ENCODE measurements around the gene HABP4. TPM values are rescaled to one million over a fixed set of nuclear protein-coding genes. Genes with fewer than 3 reads are reported as not detected.

The HABP4 gene
- total and polyA plus RNA-seq, 5 experiments from 2014 or later, result 13.5 to 31.8 (median 30.8) TPM

GRCh38 chr9:96522366-96522765 lies 72.4 kb downstream of the HABP4 start:
- peak; percentile 80 to 89 for ATAC-seq
- Mint-ChIP-seq H3K27ac (peak overlapping the region in 7 of 10 donors; percentile 21 to 81 (median 49)), H3K36me3 (peaks cover 0 to 21% (median 11%) of the 10 kb centered on the region in 3 donors), H3K4me1 (peaks cover 10 to 23% (median 21%) of the 10 kb centered on the region in 4 donors), H3K9me3 (no peaks in the 10 kb centered on the region), H3K27me3 (no peaks in the 10 kb centered on the region), H3K4me3 (peak overlapping the region in 7 of 10 donors; percentile 15 to 63 (median 30))
- peak in 6 of 10 donors; percentile 5 to 59 (median 24) for DNase-seq
- POLR2A ChIA-PET, result interaction anchor here (1.0 kb wide), 1 partner anchor 36 kb away, joined by 3 read pairs; no protein-coding TSS in a partner anchor

GRCh38 chr9:96523374-96523773 lies 73.4 kb downstream of the HABP4 start:
- H3K4me1 Mint-ChIP-seq, result peaks cover 10 to 23% (median 21%) of the 10 kb centered on the region in 4 donors
- DNase-seq, result no peak
- POLR2A ChIA-PET, result interaction anchor here (1.1 kb wide), 1 partner anchor 107 kb away, joined by 3 read pairs; no protein-coding TSS in a partner anchor

GRCh38 chr9:96524045-96524444 lies 74.1 kb downstream of the HABP4 start:
- Mint-ChIP-seq H3K27me3 (no peaks in the 10 kb centered on the region), H3K27ac (peak overlapping the region in 1 of 10 donors; percentile 9), H3K36me3 (peaks cover 0 to 17% (median 12%) of the 10 kb centered on the region in 3 donors), H3K4me1 (peaks cover 10 to 23% (median 21%) of the 10 kb centered on the region in 4 donors), H3K4me3 (no peak overlapping the region), H3K9me3 (no peaks in the 10 kb centered on the region)
- DNase-seq (no peak), ATAC-seq (no peak)
- POLR2A ChIA-PET, result no interaction called here

More at GRCh38 chr9:96523374-96523773, 73.4 kb downstream of the HABP4 start:
- Mint-ChIP-seq H3K36me3 (peaks cover 0 to 22% (median 14%) of the 10 kb centered on the region in 3 donors), H3K27me3 (no peaks in the 10 kb centered on the region), H3K4me3 (peak overlapping the region in 1 of 10 donors; percentile 38), H3K9me3 (no peaks in the 10 kb centered on the region), H3K27ac (peak overlapping the region in 3 of 10 donors; percentile 11 to 63 (median 57))
- ATAC-seq, result no peak

- Mint-ChIP-seq H3K27me3 (no peaks in the 10 kb centered on the region), H3K9me3 (no peaks in the 10 kb centered on the region), H3K4me3 (no peak overlapping the region), H3K4me1 (peaks cover 10 to 23% (median 21%) of the 10 kb centered on the region in 4 donors), H3K36me3 (peaks cover 0 to 14% (median 8%) of the 10 kb centered on the region in 3 donors), H3K27ac (no peak overlapping the region)
- no peak for DNase-seq
- ATAC-seq, result no peak
- POLR2A ChIA-PET, result no interaction called here
Measured at GRCh38 chr9:96524764-96525163, 74.8 kb downstream of the HABP4 start.

GRCh38 chr9:96532173-96532572 lies 82.2 kb downstream of the HABP4 start:
- ATAC-seq (no peak), DNase-seq (no peak)
- peaks cover 10 to 53% (median 38%) of the 10 kb centered on the region in 3 donors for H3K36me3 Mint-ChIP-seq
- peaks cover 0 to 1% (median 0%) of the 10 kb centered on the region in 4 donors for H3K4me1 Mint-ChIP-seq
- H3K27me3 Mint-ChIP-seq, result peaks cover 0 to 4% (median 0%) of the 10 kb centered on the region in 5 donors
- peaks cover 0 to 12% (median 2%) of the 10 kb centered on the region in 9 donors for H3K9me3 Mint-ChIP-seq
- H3K4me3 Mint-ChIP-seq, result no peak overlapping the region
- POLR2A ChIA-PET, result interaction anchor here (0.6 kb wide), 1 partner anchor 22 kb away, joined by 3 read pairs; no protein-coding TSS in a partner anchor
- no peak overlapping the region for H3K27ac Mint-ChIP-seq

- ATAC-seq (no peak), DNase-seq (no peak)
- POLR2A ChIA-PET, result no interaction called here
- Mint-ChIP-seq H3K4me1 (no peaks in the 10 kb centered on the region), H3K9me3 (no peaks in the 10 kb centered on the region), H3K4me3 (no peak overlapping the region), H3K36me3 (peaks cover 0 to 37% (median 22%) of the 10 kb centered on the region in 3 donors), H3K27ac (no peak overlapping the region), H3K27me3 (no peaks in the 10 kb centered on the region)
Measured at GRCh38 chr9:96540106-96540505, 90.1 kb downstream of the HABP4 start.

Other genes with a start within 250 kb of the HABP4 start
- 1 to 10 TPM; 3.2 to 4.4 TPM for gene HSD17B3, start 148.0 kb upstream of the HABP4 start, total RNA-seq
- not detected for gene HSD17B3, start 148.0 kb upstream of the HABP4 start, polyA plus RNA-seq
- 10 to 100 TPM; 25.4 to 25.6 TPM for gene SLC35D2, start 66.5 kb upstream of the HABP4 start, total RNA-seq
- gene SLC35D2, start 66.5 kb upstream of the HABP4 start, polyA plus RNA-seq, result 10 to 100 TPM; 17.0 to 21.5 (median 20.0) TPM
- 1 to 10 TPM; 7.5 to 7.6 TPM for gene ZNF367, start 31.8 kb upstream of the HABP4 start, total RNA-seq
- gene ZNF367, start 31.8 kb upstream of the HABP4 start, polyA plus RNA-seq, result 1 to 10 TPM in 1 of 3 donors, under 1 TPM in 2; 0.82 to 2.2 (median 0.97) TPM
- 10 to 100 TPM; 10.4 to 13.3 TPM for gene CDC14B, start 169.7 kb downstream of the HABP4 start, total RNA-seq
- 1 to 10 TPM; 3.8 to 7.1 (median 4.8) TPM for gene CDC14B, start 169.7 kb downstream of the HABP4 start, polyA plus RNA-seq
- 1 to 10 TPM; 7.0 to 7.9 TPM for gene PRXL2C, start 205.1 kb downstream of the HABP4 start, total RNA-seq
- gene PRXL2C, start 205.1 kb downstream of the HABP4 start, polyA plus RNA-seq, result 1 to 10 TPM; 3.5 to 8.1 (median 4.4) TPM

Measured in naive thymus-derived CD8-positive, alpha-beta T cell (primary cell).